ENCODE results near the gene CRYBG2.
A peak's percentile ranks its signal among the peaks of the same experiment; 100 is the strongest.

The CRYBG2 gene

GRCh38 chr1:26368006-26368405 is 14.1 kb upstream of the CRYBG2 start:
- DNase-seq: no peak

DNA sequence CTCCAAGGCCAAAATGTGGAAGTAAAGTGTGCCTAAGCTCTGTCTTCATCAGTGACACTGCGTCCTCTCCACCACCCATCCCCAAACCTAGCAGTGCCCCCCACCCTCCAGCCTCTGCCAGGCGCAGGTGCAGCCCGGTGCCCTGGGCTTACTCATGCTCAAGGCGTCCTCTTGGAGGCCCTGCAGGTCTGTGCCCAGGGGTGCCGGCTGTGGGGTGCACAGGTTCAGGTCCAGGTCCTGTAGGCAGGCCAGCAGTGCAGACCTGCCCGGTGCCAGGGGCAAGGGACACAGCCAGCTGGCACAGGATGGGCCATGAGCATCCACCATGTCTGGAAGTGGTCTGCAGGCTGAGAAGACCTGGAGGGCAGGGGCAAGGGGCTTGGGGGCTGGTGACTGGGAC is 13.5 kb upstream of the CRYBG2 start:
- no peak for DNase-seq

- no peak for DNase-seq
Measured at GRCh38 chr1:26364956-26365355, 11.0 kb upstream of the CRYBG2 start.

DNA sequence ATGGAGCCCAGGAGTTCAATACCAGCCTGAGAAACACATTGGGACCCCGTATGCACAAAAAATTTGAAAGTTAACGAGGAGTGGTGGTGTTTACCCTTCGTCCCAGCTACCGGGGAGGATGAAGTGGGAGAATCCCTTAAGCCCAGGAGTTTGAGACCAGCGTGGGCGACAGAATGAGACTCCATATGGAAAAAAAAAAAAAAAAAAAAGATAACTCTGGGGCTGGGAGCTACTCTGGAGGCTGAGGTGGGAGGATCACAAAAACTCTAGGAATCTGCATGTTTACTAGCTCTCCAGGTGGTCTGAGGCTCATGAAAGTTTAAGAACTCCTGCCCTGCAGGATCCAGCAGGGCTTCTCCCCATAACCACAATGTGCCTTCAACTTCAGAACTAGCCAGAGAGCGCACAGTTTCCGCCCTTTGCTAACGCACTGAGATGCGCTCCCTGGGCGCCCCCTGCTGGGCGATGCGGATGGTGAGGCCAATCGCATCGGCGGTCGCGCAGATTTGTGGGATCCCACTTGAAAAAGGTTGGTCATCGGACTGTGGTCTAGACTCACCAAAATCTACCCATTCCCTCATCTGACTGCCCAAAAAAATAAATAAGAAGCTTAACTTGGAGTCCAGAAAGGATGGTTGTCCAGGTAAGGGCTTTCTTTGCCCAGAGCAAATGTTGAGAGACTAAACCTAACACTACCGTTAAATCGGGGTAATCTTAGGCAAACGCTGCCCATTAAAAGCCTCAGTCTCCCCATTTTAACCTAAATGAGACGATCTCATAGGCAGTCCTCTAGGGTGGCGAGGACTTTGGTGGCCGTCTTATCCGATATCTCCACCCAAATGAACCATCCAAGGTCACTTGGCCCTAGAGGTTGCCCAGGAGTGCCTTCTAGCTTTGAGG is 9.9 kb upstream of the CRYBG2 start:
- peak; percentile 83 to 86 for DNase-seq

DNA sequence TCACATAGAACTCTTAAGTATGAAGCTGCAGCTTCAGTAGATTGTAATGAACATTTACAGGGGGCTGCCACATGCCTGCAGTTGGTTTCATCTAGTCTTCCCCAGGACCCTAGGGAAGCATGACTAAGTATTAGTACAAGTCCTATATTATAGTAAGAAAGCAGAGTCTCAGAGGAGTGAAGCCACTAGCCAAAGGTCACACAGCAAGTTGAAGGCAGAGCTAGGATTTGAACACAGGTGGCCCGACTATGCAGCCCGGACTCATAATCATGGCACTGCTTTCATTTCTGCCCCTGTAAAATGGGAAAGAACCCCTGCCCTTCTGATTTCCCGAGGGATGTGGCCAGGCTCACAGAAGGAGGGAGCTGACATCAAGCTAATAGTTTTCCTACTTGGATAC is 8.4 kb upstream of the CRYBG2 start:
- no peak for DNase-seq

- no peak for DNase-seq
Measured at GRCh38 chr1:26361605-26362122, 7.7 kb upstream of the CRYBG2 start.

DNA sequence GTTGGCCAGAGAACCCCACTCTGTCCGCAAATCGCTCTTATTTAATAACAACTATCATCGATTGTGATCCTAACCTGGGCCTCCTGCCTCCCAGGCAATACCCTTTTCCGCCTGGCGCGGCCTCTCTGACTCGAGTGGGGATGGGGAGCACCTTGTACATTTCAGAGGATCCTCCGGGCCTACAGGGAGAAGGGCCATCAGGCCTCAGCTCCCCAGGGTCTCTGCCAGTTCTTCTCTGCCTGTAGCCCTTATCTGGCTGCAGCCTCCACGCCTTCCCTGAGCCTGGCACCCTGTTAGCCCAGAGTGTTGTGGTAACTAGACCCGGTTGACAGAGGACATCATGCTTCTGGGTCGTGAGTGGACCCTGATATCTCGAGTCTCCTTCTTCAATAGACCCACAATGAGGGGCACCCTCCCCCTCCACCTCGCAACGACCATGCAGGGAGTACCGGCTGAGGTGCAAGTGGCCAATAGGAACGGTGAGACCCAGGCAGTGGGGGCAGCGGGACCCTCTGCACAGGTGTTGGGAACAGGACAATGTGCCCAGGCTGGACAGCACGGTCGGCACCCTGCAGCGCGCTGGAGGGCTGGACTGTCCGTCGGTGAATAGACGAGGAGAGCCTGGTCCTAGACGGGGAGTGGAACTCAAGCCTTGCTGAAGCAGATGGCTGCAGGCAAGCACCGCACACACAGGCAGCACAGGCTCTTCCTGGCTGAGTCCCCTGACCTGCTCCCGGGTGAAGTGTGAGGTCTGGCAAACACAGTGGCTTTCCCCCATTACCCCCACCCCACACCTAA is 7.1 kb upstream of the CRYBG2 start:
- DNase-seq: no peak

DNA sequence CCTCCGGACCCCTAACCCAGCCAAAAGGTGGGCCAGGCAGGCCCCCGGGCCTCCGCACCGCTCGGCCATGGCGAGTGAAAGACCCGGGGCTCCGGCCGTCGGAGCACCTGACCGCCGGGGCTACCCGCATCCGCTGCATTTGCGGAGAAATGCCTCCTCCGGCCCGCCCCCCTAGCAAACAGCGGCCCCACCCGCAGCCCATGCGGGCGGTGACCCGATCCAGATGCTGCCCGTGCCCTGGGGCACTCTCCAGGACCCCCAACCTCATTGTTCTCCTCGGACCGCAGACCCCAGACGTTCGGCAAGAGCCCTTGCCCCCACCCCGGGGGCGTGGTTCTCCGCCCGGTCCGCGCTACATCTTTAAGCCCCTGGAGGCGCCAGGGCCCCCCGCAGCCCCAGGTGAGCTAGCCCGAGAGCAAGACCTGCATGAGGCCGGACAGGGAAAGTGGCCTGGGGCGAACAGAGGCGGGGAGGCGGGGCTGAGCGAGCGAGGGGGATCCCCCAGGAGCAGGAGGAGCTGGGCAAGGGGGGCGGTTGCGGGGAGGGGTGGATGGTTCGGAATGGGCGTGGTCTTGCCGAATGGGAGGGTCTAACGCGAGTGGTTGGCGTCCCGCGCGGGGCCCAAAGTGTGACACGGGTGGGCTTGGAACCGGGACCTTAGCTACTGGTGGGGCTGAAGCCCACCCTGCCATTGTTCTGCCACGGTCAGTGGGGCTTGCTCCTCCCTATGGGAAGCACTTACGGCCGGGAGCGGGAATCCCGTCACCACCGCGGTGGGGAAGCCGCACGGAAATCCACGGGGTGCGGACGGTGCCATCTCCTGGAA is 6.3 kb upstream of the CRYBG2 start:
- DNase-seq: peak; percentile 43 to 56

DNA sequence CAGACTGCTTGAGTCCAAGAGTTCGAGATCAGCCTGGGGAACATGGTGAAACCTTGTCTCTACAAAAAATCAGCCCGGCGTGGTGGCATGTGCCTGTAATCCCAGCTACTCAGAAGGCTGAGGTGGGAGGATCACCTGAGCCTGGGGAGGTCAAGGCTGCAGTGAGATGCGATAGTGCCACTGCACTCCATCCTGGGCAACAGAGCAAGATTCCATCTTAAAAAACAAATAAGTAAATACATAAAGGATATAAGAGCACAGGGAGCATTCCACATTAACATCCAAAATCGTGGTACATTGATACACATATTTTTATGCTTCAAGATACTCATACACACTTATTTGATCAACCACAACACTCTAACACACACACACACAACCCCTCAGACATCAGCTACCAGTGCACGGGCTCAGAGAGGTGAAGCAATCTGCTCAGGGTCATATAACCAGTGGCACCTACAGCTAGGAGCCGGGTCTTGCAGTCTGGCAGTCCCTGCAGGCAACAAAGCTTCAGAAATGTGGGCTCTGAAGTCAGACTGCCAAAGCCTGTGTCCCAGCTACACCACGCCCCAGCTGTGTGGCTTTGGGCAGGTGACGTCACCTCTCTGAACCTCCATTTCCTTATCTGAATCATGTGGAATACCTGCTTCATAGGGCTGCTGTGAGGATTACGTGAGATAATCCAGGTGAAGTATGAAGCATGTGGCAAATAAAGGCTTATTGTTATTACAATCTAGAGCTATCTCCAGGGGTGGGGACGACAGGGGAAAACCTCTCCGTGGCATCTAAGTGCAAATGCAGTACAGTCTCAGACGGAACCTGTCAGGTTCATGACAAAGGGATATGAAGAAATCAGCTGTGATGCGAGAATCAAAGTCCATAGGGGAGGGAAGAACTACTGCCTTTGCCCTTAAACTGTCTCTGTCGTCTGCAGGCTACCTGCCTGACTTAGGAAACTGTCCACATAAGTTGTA is 4.8 kb upstream of the CRYBG2 start:
- DNase-seq: peak; percentile 75 to 77

- DNase-seq: no peak
Measured at GRCh38 chr1:26357121-26357602, 3.2 kb upstream of the CRYBG2 start.

GRCh38 chr1:26356106-26356505 is 2.2 kb upstream of the CRYBG2 start:
- DNase-seq: no peak

DNA sequence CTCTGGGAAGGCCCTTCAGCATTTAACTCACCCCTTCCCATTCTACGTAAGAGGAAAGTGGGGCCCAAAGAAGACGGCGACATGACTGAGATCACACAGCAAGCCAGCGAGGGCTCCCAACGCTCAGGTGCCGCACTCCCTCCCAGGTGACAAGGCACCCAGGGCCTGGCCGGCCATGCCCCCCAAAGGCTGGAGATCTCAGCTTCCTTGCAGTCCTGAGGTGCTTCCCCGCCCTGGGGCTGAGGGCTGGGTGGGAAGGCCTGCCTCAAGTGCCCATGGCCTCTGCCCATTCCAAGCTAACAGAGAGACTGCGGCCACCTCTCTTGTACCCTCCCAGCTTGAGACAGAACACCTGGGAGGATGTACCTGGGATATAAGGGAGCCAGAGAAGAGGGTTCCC is 1.0 kb upstream of the CRYBG2 start:
- DNase-seq: no peak

GRCh38 chr1:26353210-26353859 is 595 bp downstream of the CRYBG2 start:
- DNase-seq: no peak

DNA sequence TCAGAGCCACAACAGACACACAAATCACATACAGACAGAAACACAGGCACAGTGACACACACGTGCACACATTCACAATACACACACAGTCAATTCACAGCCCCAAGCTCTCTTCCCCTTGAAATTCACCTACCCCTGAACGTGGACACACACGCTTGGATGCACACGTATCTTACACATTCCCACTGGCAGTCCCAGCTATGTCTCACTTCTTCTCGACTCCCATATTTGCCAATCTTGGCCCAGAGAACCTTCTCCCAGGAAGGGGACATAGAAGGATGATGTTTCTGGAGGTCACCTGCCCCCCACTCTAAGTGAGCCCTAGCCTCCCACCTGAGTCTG is 1.6 kb downstream of the CRYBG2 start:
- no peak for DNase-seq

GRCh38 chr1:26351590-26352337 is 2.2 kb downstream of the CRYBG2 start:
- DNase-seq: no peak

DNA sequence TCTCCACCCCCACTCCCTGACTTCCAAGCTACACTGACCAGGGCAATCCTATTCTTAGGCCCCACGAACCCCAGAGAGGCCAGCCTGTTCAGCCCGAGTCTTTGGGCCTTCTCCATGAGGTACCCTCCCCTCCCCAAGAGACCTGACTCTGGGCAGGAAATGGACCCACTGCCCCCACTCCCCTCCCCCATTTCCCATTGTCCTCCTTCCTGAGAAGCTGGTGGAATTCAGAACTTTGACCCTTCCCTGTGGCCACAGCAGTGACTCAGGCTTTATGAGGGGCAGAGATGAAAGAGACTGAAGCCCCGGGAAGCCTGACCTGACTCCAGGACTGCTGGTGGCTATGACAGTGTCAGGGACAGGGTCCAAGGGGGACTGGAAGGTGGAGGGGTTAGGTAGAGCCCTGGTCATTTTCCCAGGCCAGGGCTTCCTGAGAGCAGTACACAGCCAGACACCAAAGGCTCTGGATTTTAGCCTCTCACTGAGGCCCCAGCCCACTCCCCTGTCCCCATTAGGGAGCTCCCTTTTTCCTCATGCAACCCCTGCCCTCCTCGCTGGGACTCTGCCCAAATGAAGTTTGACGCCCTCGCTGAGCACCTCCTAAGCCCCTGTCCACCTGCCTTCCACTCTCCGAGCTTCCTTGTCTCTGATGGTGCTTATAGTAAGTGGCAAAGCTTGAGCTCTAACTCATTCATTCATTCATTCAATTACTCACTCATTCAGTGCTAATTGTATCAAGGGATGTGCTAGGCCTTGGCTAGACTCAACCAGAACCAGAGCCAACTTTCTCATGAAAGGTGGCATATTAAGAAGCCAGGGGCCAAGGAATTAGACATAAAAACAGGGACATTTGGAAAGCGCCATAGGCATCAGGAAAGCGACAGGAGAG is 3.0 kb downstream of the CRYBG2 start:
- no peak for DNase-seq

DNA sequence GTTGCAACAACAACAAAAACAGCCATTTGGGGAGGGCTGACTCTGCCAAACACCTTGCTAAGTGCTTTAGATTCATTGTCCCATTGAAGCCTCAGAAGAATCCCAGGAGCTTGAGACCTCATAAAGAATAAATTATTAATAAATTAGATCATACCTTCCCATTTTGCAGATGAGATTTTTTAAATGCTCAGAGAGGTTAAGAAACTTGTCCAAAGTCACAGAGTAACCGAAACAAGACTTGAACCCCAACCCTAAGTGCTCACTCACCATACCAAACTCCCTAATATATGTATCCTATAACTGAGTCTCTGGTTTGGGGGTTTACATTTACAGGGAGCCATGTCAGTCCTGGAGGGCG is 3.6 kb downstream of the CRYBG2 start:
- DNase-seq: no peak

- DNase-seq: no peak
Measured at GRCh38 chr1:26349877-26350244, 4.1 kb downstream of the CRYBG2 start.

DNA sequence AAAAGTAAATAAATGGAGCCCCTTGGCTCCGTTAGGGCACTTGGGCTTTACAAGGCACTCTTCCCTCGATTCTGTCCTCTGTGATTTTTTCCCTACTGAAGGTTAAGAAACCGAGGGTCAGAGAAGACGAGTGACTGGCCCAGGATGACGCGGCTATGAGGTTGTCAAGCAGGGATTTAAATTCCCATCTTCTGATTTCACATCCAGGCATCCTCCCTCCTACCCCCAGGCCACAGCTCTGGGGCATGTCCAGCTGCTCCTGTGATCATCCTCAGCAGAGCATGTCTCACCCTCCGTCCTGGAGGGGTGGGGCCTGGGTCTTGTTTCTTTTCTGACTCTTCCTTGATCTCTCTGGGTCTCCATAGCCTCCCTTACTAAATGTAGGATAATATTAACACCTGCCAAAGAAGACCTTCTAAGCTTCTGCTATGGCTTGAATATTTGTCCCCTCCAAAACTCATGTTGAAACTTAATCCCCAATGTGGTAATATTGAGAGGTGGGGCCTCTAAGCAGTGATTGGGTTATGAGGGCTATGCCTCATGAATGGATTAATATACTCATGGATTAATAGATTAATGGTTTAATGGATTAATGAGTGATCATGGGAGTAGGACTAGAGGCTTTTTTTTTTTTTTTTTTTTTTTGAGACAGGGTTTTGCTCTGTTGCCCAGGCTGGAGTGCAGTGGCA is 4.6 kb downstream of the CRYBG2 start:
- no peak for DNase-seq

Measured in activated CD4-positive, alpha-beta T cell treated with anti-CD3 and anti-CD28 coated beads for 4 hours (primary cell).